GM12891 (cell line): ENCODE measurements around the gene PIGQ.

Source experiments
- POLR2A ChIP-seq: IDR thresholded peaks from 2 replicates; pipeline ENCODE4 v1.6.1; 2011; ENCODE audit warnings: low read depth, low read length, control low read depth
- SPI1 ChIP-seq: IDR thresholded peaks from 2 replicates; pipeline ENCODE4 v1.6.1; 2011; ENCODE audit warnings: low read depth, low read length, control low read depth

DNA sequence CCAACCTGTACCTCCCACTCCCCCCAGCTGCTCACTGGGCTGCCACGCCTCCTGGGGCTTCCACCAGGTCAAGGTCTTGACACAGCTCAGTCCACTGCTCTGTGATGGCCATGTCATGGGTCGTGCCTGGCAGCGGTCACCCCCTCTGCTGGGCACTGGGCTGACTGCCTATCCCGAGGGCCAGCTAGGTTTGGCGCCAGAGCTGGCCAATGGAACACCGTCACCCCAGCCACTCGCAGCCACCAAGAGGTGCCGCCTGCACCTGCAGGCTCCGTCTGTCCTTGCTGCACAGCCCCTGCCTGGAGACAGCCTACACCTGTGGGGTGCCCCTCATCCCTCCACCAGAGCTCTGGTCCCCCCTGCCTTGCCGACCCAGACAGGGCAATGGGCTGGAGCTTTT is 15.6 kb downstream of the PIGQ start:
- TF ChIP-seq POLR2A = no peak
- TF ChIP-seq SPI1 = no peak
